ENCODE measurements around the gene ENTPD2. TPM values are rescaled to one million over a fixed set of nuclear protein-coding genes. Genes with fewer than 3 reads are reported as not detected.

The ENTPD2 gene
- total and polyA plus RNA-seq, 2 experiments from 2014 or later, result 1.8 to 1.9 TPM

- no peak for DNase-seq (ENCODE audit: low spot score)
- Histone ChIP-seq H4K20me1 (replicated peaks; ENCODE audit: insufficient read depth) (no peaks in the 10 kb centered on the region; the same call in 1 of the 2 replicates), H3K79me2 (replicated peaks; ENCODE audit: insufficient read depth) (no peaks in the 10 kb centered on the region; the same call in 1 of the 2 replicates), H3K4me3 (no peak overlapping the region), H2AFZ (no peak overlapping the region), H3F3A (replicated peaks; ENCODE audit: low read depth) (peaks cover 20% of the 10 kb centered on the region), H3K36me3 (ENCODE audit: insufficient read depth) (no peaks in the 10 kb centered on the region; the same call in 1 of the 2 replicates), H3K9me2 (ENCODE audit: insufficient read depth) (no peaks in the 10 kb centered on the region), H3K4me1 (ENCODE audit: insufficient read depth) (peaks cover 9% of the 10 kb centered on the region), H3K27me3 (ENCODE audit: insufficient read depth) (peaks cover 5% of the 10 kb centered on the region; the same call in 1 of the 2 replicates), H3K4me2 (no peak overlapping the region), H3K27ac (ENCODE audit: low read depth) (no peak overlapping the region)
- no peak for ATAC-seq
- Mint-ChIP-seq H3K4me1 (peaks cover 15% of the 10 kb centered on the region), H3K27ac (peak overlapping the region; percentile 26; the same call in 1 of the 2 replicates), H3K36me3 (ENCODE audit: low read depth) (peaks cover 20% of the 10 kb centered on the region; the same call in 2 of the 3 replicates), H3K27me3 (ENCODE audit: insufficient read depth, low read depth, poor library complexity) (peaks cover 23% of the 10 kb centered on the region), H3K9me3 (peaks cover 4% of the 10 kb centered on the region; the same call in 1 of the 3 replicates), H3K4me3 (no peak overlapping the region)
- TF ChIP-seq STAT1 (IDR thresholded peaks at IDR 0.05; ENCODE audit: unreplicated experiment) (no peak), JUNB (IDR thresholded peaks at IDR 0.05; ENCODE audit: unreplicated experiment) (no peak), POLR2AphosphoS5 (IDR thresholded peaks at IDR 0.05; ENCODE audit: low read depth) (no peak), ETS1 (IDR thresholded peaks at IDR 0.05) (no peak), ZNF331 (CRISPR knock-in tag; IDR thresholded peaks at IDR 0.05; ENCODE audit: low read depth) (no peak), ZNF462 (CRISPR knock-in tag; IDR thresholded peaks at IDR 0.05) (no peak), EZH2 (IDR thresholded peaks at IDR 0.05; ENCODE audit: low read depth, unreplicated experiment) (no peak), ZNF114 (CRISPR knock-in tag; IDR thresholded peaks at IDR 0.05) (no peak), REST (IDR thresholded peaks at IDR 0.05; ENCODE audit: unreplicated experiment) (no peak), NANOG (IDR thresholded peaks at IDR 0.05; ENCODE audit: borderline replicate concordance) (no peak), CTCF (conservative IDR thresholded peaks at IDR 0.05; ENCODE audit: low read depth in 2 of 2) (no peak)
Measured at GRCh38 chr9:137089232-137089947, 35.5 kb upstream of the ENTPD2 start.
